GM18951 (cell line): ENCODE measurements around the gene SYDE2.

Experiments
- POLR2A ChIP-seq: IDR thresholded peaks from 4 replicates; pipeline ENCODE4 v1.6.1; 2011; ENCODE audit warnings: mild to moderate bottlenecking; ENCODE audit not compliant: insufficient read length, insufficient read depth; ENCODE audit errors: extremely low read depth
- in situ Hi-C: fragments of 300-500 bp; cut with MboI; formaldehyde crosslinking; loops from one replicate; pipeline ENCODE4 v1.12.0; 2022; ENCODE audit warnings: low sequenced_read_pairs, mixed read lengths, inconsistent platforms; ENCODE audit not compliant: unreplicated experiment

The SYDE2 gene

GRCh38 chr1:85224734-85225623 lies 24.2 kb upstream of the SYDE2 start:
- no peak for TF ChIP-seq POLR2A
- in situ Hi-C loops = no loop called here

GRCh38 chr1:85224295-85224694 lies 23.5 kb upstream of the SYDE2 start:
- TF ChIP-seq POLR2A = no peak

GRCh38 chr1:85223334-85223733 lies 22.5 kb upstream of the SYDE2 start:
- in situ Hi-C loops = no loop called here
- TF ChIP-seq POLR2A = no peak

More at GRCh38 chr1:85224295-85224694, 23.5 kb upstream of the SYDE2 start:
- in situ Hi-C loops = no loop called here

- in situ Hi-C loops = no loop called here
- TF ChIP-seq POLR2A = no peak
These were observed 20.0 kb upstream of the SYDE2 start for GRCh38 chr1:85220756-85221201.

- no peak for TF ChIP-seq POLR2A
- in situ Hi-C loops = no loop called here
These were observed 19.2 kb upstream of the SYDE2 start for GRCh38 chr1:85219853-85220610.

GRCh38 chr1:85216697-85217096 lies 15.9 kb upstream of the SYDE2 start:
- in situ Hi-C loops = no loop called here
- TF ChIP-seq POLR2A = no peak

- in situ Hi-C loops = no loop called here
- TF ChIP-seq POLR2A = no peak
These were observed 13.8 kb upstream of the SYDE2 start for GRCh38 chr1:85214654-85215053.

GRCh38 chr1:85208488-85208887 lies 7.7 kb upstream of the SYDE2 start:
- no peak for TF ChIP-seq POLR2A
- in situ Hi-C loops = no loop called here

GRCh38 chr1:85203573-85204171 lies 2.9 kb upstream of the SYDE2 start:
- no peak for TF ChIP-seq POLR2A
- in situ Hi-C loops = no loop called here

GRCh38 chr1:85202864-85203255 lies 2.0 kb upstream of the SYDE2 start:
- in situ Hi-C loops = no loop called here
- TF ChIP-seq POLR2A = no peak

- in situ Hi-C loops = no loop called here
These were observed 1.5 kb upstream of the SYDE2 start for GRCh38 chr1:85202092-85202863.

GRCh38 chr1:85201340-85202091 lies 700 bp upstream of the SYDE2 start:
- in situ Hi-C loops = no loop called here
- TF ChIP-seq POLR2A = no peak

More at GRCh38 chr1:85202092-85202863, 1.5 kb upstream of the SYDE2 start:
- no peak for TF ChIP-seq POLR2A
